OCI-LY3 (cell line): ENCODE measurements around the gene TBL1XR1.

Experiments
- H2AFZ ChIP-seq: fragments of 200-600, 300-600 bp; shearing (Covaris generic); 2 replicates; pipeline ENCODE4 v1.6.0; 2014; ENCODE audit warnings: antibody characterized with exemption, low read depth, low read length
- H3K27ac ChIP-seq: fragments of 200-600, 300-600 bp; sonication (generic); 2 replicates; pipeline ENCODE4 v1.5.1; 2014; ENCODE audit warnings: mild to moderate bottlenecking, low read length, moderate library complexity, mixed read lengths
- H3K27me3 ChIP-seq: fragments of 200-600, 300-600 bp; sonication (generic); 2 replicates; pipeline ENCODE4 v1.6.1; 2014; ENCODE audit warnings: low read depth, low read length, mixed read lengths
- H3K36me3 ChIP-seq: fragments of 200-600, 300-600 bp; sonication (generic); replicated peaks from 2 replicates; pipeline ENCODE3; 2014; ENCODE audit warnings: low read depth, low read length, mixed read lengths
- H3K4me1 ChIP-seq: fragments of 300-600, 200-600 bp; sonication (generic); 2 replicates; pipeline ENCODE4 v1.6.1; 2014; ENCODE audit warnings: low read length, mixed read lengths
- H3K4me2 ChIP-seq: fragments of 200-600, 300-600 bp; sonication (generic); 2 replicates; pipeline ENCODE4 v1.6.1; 2014; ENCODE audit warnings: low read length, mixed read lengths
- H3K4me3 ChIP-seq: fragments of 300-600, 200-600 bp; sonication (generic); 2 replicates; pipeline ENCODE4 v1.5.1; 2014; ENCODE audit warnings: antibody characterized with exemption, mild to moderate bottlenecking, low read length, moderate library complexity
- H3K79me2 ChIP-seq: fragments of 300-600, 200-600 bp; shearing (Covaris generic); 2 replicates; pipeline ENCODE4 v1.6.1; 2014; ENCODE audit warnings: mild to moderate bottlenecking, low read length, mixed read lengths
- H3K9ac ChIP-seq: fragments of 300-600, 200-600 bp; shearing (Covaris generic); 2 replicates; pipeline ENCODE4 v1.6.0; 2014; ENCODE audit warnings: mild to moderate bottlenecking, low read length, moderate library complexity
- H3K9me3 ChIP-seq: fragments of 200-600, 300-600 bp; shearing (Covaris generic); 2 replicates; pipeline ENCODE4 v1.6.1; 2014; ENCODE audit warnings: low read length, mixed read lengths; ENCODE audit not compliant: insufficient read depth
- H4K20me1 ChIP-seq: fragments of 200-600, 300-600 bp; sonication (generic); 2 replicates; pipeline ENCODE4 v1.6.1; 2016; ENCODE audit warnings: low read length, mixed read lengths; ENCODE audit not compliant: insufficient read depth
- CTCF ChIP-seq: fragments of 200-600, 300-600 bp; sonication (generic); IDR thresholded peaks from 2 replicates; pipeline ENCODE4 v1.5.1; 2014; ENCODE audit warnings: antibody characterized with exemption, low read length, low read depth
- EZH2phosphoT487 ChIP-seq: fragments of 200-600 bp; shearing (Covaris generic); IDR thresholded peaks from 2 replicates; pipeline ENCODE4 v1.6.1; 2018; ENCODE audit warnings: antibody characterized with exemption, mixed run types, low read depth

The TBL1XR1 gene

GRCh38 chr3:177182352-177182751 is 14.9 kb downstream of the TBL1XR1 start:
- no peak overlapping the region for H3K4me3 ChIP-seq
- H3K79me2 ChIP-seq: peaks cover 100% of the 10 kb centered on the region
- H3K27ac ChIP-seq: no peak overlapping the region
- H3K4me2 ChIP-seq: no peak overlapping the region
- no peak overlapping the region for H3K9ac ChIP-seq
- H3K9me3 ChIP-seq: no peaks in the 10 kb centered on the region
- peaks cover 17% of the 10 kb centered on the region for H3K4me1 ChIP-seq
- H4K20me1 ChIP-seq: peaks cover 100% of the 10 kb centered on the region
- no peak for TF ChIP-seq EZH2phosphoT487
- TF ChIP-seq CTCF: no peak
- no peak overlapping the region for H2AFZ ChIP-seq
- no peaks in the 10 kb centered on the region for H3K27me3 ChIP-seq
- H3K36me3 ChIP-seq: peaks cover 12% of the 10 kb centered on the region

- H3K4me2 ChIP-seq: no peak overlapping the region
- TF ChIP-seq EZH2phosphoT487: no peak
Measured at GRCh38 chr3:177181418-177181817, 15.9 kb downstream of the TBL1XR1 start.

GRCh38 chr3:177180506-177180905 is 16.8 kb downstream of the TBL1XR1 start:
- no peak for TF ChIP-seq CTCF
- TF ChIP-seq EZH2phosphoT487: no peak
- H3K4me2 ChIP-seq: no peak overlapping the region
- peaks cover 97% of the 10 kb centered on the region for H4K20me1 ChIP-seq
- H3K9me3 ChIP-seq: no peaks in the 10 kb centered on the region
- no peak overlapping the region for H3K4me3 ChIP-seq
- no peak overlapping the region for H3K27ac ChIP-seq
- peaks cover 100% of the 10 kb centered on the region for H3K79me2 ChIP-seq
- H3K4me1 ChIP-seq: peaks cover 17% of the 10 kb centered on the region
- no peak overlapping the region for H3K9ac ChIP-seq
- peaks cover 10% of the 10 kb centered on the region for H3K36me3 ChIP-seq
- no peaks in the 10 kb centered on the region for H3K27me3 ChIP-seq
- no peak overlapping the region for H2AFZ ChIP-seq

More at GRCh38 chr3:177181418-177181817, 15.9 kb downstream of the TBL1XR1 start:
- Histone ChIP-seq H3K4me3 (no peak overlapping the region), H2AFZ (no peak overlapping the region), H3K9me3 (no peaks in the 10 kb centered on the region), H3K36me3 (peaks cover 10% of the 10 kb centered on the region), H3K4me1 (peaks cover 17% of the 10 kb centered on the region), H3K27ac (no peak overlapping the region), H3K79me2 (peaks cover 100% of the 10 kb centered on the region), H4K20me1 (peaks cover 100% of the 10 kb centered on the region), H3K9ac (no peak overlapping the region), H3K27me3 (no peaks in the 10 kb centered on the region)

- Histone ChIP-seq H3K9me3 (no peaks in the 10 kb centered on the region), H3K27ac (no peak overlapping the region), H3K4me2 (0 out of 2 replicates have a peak overlapping the region, but pooled peaks have one; percentile 1), H2AFZ (no peak overlapping the region), H4K20me1 (peaks cover 97% of the 10 kb centered on the region), H3K36me3 (peaks cover 16% of the 10 kb centered on the region), H3K4me3 (no peak overlapping the region), H3K9ac (no peak overlapping the region), H3K27me3 (no peaks in the 10 kb centered on the region), H3K79me2 (peaks cover 100% of the 10 kb centered on the region), H3K4me1 (peaks cover 9% of the 10 kb centered on the region)
- TF ChIP-seq EZH2phosphoT487 (no peak), CTCF (no peak)
Measured at GRCh38 chr3:177179281-177180067, 17.8 kb downstream of the TBL1XR1 start.
